Mesenchymal stem cell (in vitro differentiated cells and primary cell): ENCODE measurements around the gene TSPAN10.

Experiments
- DNase-seq: peaks from one replicate; pipeline ENCODE4 v3.0.0-alpha.2; 2013
- H2AFZ ChIP-seq: one replicate; pipeline ENCODE4 v1.6.1; 2013; ENCODE audit warnings: low read depth, mild to moderate bottlenecking, control low read depth, inconsistent platforms, low read length, moderate library complexity
- H2AK5ac ChIP-seq: 2 replicates; pipeline ENCODE4 v1.6.1; 2013; ENCODE audit warnings: low read length, moderate library complexity, mild to moderate bottlenecking, inconsistent platforms; ENCODE audit not compliant: severe bottlenecking
- H2BK120ac ChIP-seq: one replicate; pipeline ENCODE4 v1.6.1; 2013; ENCODE audit warnings: low read depth, mild to moderate bottlenecking, inconsistent platforms, low read length, moderate library complexity
- H2BK12ac ChIP-seq, 2 experiments: one replicate each; pipeline ENCODE4 v1.6.1; 2013; ENCODE audit warnings: inconsistent platforms in 2 of 2, low read length in 2 of 2, mild to moderate bottlenecking in 2 of 2, moderate library complexity in 2 of 2, control low read depth in 1 of 2
- H2BK15ac ChIP-seq: one replicate; pipeline ENCODE4 v1.6.1; 2013; ENCODE audit warnings: mild to moderate bottlenecking, low read depth, inconsistent platforms; ENCODE audit not compliant: poor library complexity, severe bottlenecking
- H2BK5ac ChIP-seq: 2 replicates; pipeline ENCODE4 v1.6.1; 2013; ENCODE audit warnings: low read depth, mild to moderate bottlenecking, low read length, control low read depth, inconsistent platforms; ENCODE audit not compliant: poor library complexity, severe bottlenecking
- H3K14ac ChIP-seq, 2 experiments: one replicate each; pipeline ENCODE4 v1.6.1; 2013; ENCODE audit warnings: inconsistent platforms in 2 of 2, low read length in 2 of 2, control low read depth in 1 of 2, mild to moderate bottlenecking in 1 of 2, moderate library complexity in 1 of 2
- H3K18ac ChIP-seq, 2 experiments: one replicate each; pipeline ENCODE4 v1.6.1; 2013; ENCODE audit warnings: inconsistent platforms in 2 of 2, low read length in 2 of 2, control low read depth in 1 of 2, low read depth in 1 of 2, mild to moderate bottlenecking in 1 of 2
- H3K23ac ChIP-seq, 2 experiments: one replicate each; pipeline ENCODE4 v1.6.1; 2013; ENCODE audit warnings: inconsistent platforms in 2 of 2, low read length in 2 of 2, mild to moderate bottlenecking in 2 of 2, moderate library complexity in 2 of 2, control low read depth in 1 of 2
- H3K27ac ChIP-seq: 2 replicates; pipeline ENCODE4 v1.5.1; 2013; ENCODE audit warnings: mild to moderate bottlenecking, moderate library complexity, low read length, control low read depth, inconsistent platforms; ENCODE audit not compliant: poor library complexity, severe bottlenecking
- H3K27me3 ChIP-seq, 2 experiments: 2 replicates each; pipeline versions ENCODE4 v1.6.1 to v1.7.0; 2013; ENCODE audit warnings: low read length in 2 of 2, mild to moderate bottlenecking in 2 of 2, moderate library complexity in 2 of 2, control low read depth in 1 of 2, inconsistent platforms in 1 of 2; ENCODE audit not compliant: control insufficient read depth in 1 of 2, insufficient read depth in 1 of 2
- H3K36me3 ChIP-seq, 2 experiments: 2 replicates each; pipeline versions ENCODE4 v1.6.1 to v1.7.0; 2013; ENCODE audit warnings: low read length in 2 of 2, control low read depth in 1 of 2, inconsistent platforms in 1 of 2, low read depth in 1 of 2, mild to moderate bottlenecking in 1 of 2; ENCODE audit not compliant: insufficient read depth in 2 of 2, control insufficient read depth in 1 of 2
- H3K4ac ChIP-seq, 2 experiments: one replicate each; pipeline ENCODE4 v1.6.1; 2013; ENCODE audit warnings: inconsistent platforms in 2 of 2, low read length in 2 of 2, mild to moderate bottlenecking in 2 of 2, moderate library complexity in 2 of 2, control low read depth in 1 of 2, low read depth in 1 of 2
- H3K4me1 ChIP-seq: 2 replicates; pipeline ENCODE4 v1.6.1; 2013; ENCODE audit warnings: low read depth, low read length, control low read depth; ENCODE audit not compliant: control insufficient read depth, insufficient read depth
- H3K4me2 ChIP-seq: 2 replicates; pipeline ENCODE4 v1.6.1; 2013; ENCODE audit warnings: low read length, mild to moderate bottlenecking, inconsistent platforms; ENCODE audit not compliant: poor library complexity, severe bottlenecking
- H3K4me3 ChIP-seq, 2 experiments: 2 replicates each; pipeline versions ENCODE4 v1.5.1 to v1.7.0; 2013; ENCODE audit warnings: low read length in 2 of 2, mild to moderate bottlenecking in 2 of 2, control low read depth in 1 of 2, low read depth in 1 of 2; ENCODE audit not compliant: insufficient read depth in 1 of 2
- H3K79me1 ChIP-seq: replicated peaks from 2 replicates; pipeline ENCODE4 v1.6.1; 2013; ENCODE audit warnings: mild to moderate bottlenecking, control low read depth, low read length, inconsistent platforms; ENCODE audit not compliant: poor library complexity, severe bottlenecking
- H3K9ac ChIP-seq: 2 replicates; pipeline ENCODE4 v1.7.0; 2013; ENCODE audit warnings: mild to moderate bottlenecking, low read length, moderate library complexity
- H3K9me3 ChIP-seq: 2 replicates; pipeline ENCODE4 v1.7.0; 2013; ENCODE audit warnings: mild to moderate bottlenecking, low read length; ENCODE audit not compliant: control insufficient read depth
- H4K8ac ChIP-seq: one replicate; pipeline ENCODE4 v1.6.1; 2013; ENCODE audit warnings: inconsistent platforms, mild to moderate bottlenecking, low read length, moderate library complexity
- H4K91ac ChIP-seq: one replicate; pipeline ENCODE4 v1.6.1; 2013; ENCODE audit warnings: mild to moderate bottlenecking, low read length, inconsistent platforms
- WGBS: methylation state at CpG from one replicate; pipeline ENCODE4 v1.1.7; 2013; ENCODE audit warnings: mixed read lengths; 5-methylcytosine and 5-hydroxymethylcytosine counted together

The TSPAN10 gene

DNA sequence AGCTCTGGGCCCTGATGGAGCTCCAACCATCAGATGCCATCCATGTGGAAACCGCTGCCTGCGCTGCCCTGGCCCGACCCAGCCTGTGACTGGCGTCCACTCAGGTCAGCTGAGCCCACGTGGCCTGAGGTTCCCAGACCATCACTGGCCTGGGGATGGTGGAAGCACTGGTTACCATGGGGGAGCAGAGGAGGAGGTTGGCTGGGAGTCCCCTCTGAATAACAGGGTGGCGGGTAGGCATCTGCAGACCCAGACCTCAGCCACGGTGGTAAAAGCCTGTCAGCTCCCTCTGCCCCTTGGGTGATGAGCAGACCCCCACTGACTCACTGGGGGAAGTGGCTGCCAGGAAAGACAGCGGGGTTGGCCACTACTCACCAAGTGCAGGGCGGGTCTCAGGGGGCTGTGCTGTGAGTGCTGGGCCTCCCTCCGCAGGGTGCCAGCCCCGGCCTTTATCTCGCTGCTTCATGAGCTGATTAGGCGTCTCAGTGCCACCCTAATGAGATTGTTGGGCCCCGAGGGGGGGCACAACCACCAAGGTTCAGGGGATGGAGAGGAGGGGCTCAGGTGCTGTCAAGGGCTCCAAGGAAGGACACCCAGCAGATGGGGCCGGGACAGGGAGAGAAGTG lies 19.2 kb downstream of the TSPAN10 start, which contains the start of gene PDE6G:
Gene PDE6G (minus strand): TSS at position 425 of the 626 bp plus-strand sequence. CDS start 3,237 bp downstream, outside the sequence.
- Histone ChIP-seq H3K27ac (no peak within 1 kb of the TSS), H3K9me3 (no peaks in the 10 kb centered on the region), H3K4me3 (no peak within 1 kb of the TSS), H3K4me1 (peaks cover 16% of the 10 kb centered on the region), H2BK15ac (no peak within 1 kb of the TSS), H3K4me2 (no peak within 1 kb of the TSS), H2BK120ac (no peak within 1 kb of the TSS), H3K4ac (no peak within 1 kb of the TSS), H3K79me1 (no peaks in the 10 kb centered on the region), H3K9ac (no peak within 1 kb of the TSS), H2AFZ (no peak within 1 kb of the TSS), H3K14ac (no peak within 1 kb of the TSS), H3K36me3 (no peaks in the 10 kb centered on the region), H4K91ac (no peak within 1 kb of the TSS), H4K8ac (no peak within 1 kb of the TSS), H3K27me3 (no peaks in the 10 kb centered on the region), H3K23ac (no peak within 1 kb of the TSS), H2BK12ac (no peak within 1 kb of the TSS), H2BK5ac (no peak within 1 kb of the TSS), H3K18ac (no peak within 1 kb of the TSS), H2AK5ac (no peak within 1 kb of the TSS)
- WGBS = 84% methylated on average over 15 of the region's 15 CpGs
- DNase-seq = no peak

DNA sequence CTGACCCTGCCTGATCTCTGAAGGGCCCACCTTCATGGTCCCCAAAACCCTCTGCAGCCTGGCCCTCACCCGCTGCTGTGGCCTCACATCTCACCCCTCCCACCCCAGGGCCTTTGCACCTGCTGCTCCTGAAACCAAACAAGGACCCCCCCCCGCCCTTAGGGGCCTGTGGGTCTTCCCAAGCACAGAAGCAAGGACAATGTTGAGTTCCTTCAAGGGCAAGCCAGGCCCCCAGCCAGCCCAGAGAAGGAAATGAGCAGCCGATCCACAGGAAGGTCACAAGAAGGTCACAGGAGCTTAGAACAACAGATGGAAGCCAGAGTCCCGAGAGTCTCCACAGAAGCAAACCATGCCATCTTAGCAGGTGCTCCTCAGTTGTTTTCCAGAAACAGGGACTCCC lies 19.8 kb downstream of the TSPAN10 start:
- H3K9me3 ChIP-seq = no peaks in the 10 kb centered on the region
- H3K9ac ChIP-seq = no peak overlapping the region
- H2BK12ac ChIP-seq = no peak overlapping the region
- no peak overlapping the region for H3K14ac ChIP-seq
- no peak overlapping the region for H2BK120ac ChIP-seq
- no peak overlapping the region for H2AFZ ChIP-seq
- no peak overlapping the region for H3K4me2 ChIP-seq
- no peak overlapping the region for H2BK5ac ChIP-seq
- WGBS = 68% methylated on average over 4 of the region's 4 CpGs
- H4K91ac ChIP-seq = no peak overlapping the region
- H4K8ac ChIP-seq = no peak overlapping the region
- H3K79me1 ChIP-seq = no peaks in the 10 kb centered on the region
- H3K18ac ChIP-seq = no peak overlapping the region
- H3K4ac ChIP-seq = no peak overlapping the region
- H3K23ac ChIP-seq = no peak overlapping the region
- no peak for DNase-seq
- H3K27ac ChIP-seq = no peak overlapping the region
- H3K4me3 ChIP-seq = no peak overlapping the region
- H2BK15ac ChIP-seq = no peak overlapping the region
- H3K36me3 ChIP-seq = no peaks in the 10 kb centered on the region
- peaks cover 10% of the 10 kb centered on the region for H3K4me1 ChIP-seq
- no peaks in the 10 kb centered on the region for H3K27me3 ChIP-seq
- no peak overlapping the region for H2AK5ac ChIP-seq

DNA sequence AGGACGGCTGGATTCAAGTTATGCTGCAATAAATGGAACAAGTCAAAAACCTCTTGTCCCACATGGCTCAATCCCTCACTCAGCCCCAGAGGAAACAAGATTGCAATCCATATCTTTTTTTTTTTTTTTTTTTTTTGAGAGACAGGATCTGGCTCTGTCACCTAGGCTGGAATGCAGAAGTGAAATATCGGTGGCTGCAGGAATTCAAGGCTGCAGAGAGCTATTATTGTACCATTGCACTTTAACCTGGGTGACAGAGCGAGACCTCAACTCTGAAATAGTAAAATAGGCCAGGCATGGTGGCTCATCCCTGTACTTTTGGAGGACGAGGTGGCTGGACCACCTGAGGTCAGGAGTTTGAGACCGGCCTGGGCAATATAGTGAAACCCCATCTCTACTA lies 22.0 kb downstream of the TSPAN10 start:
- Histone ChIP-seq H3K14ac (no peak overlapping the region), H2AK5ac (no peak overlapping the region), H4K8ac (no peak overlapping the region), H2BK120ac (no peak overlapping the region), H4K91ac (no peak overlapping the region), H2AFZ (no peak overlapping the region), H3K4me3 (no peak overlapping the region), H3K27ac (no peak overlapping the region), H3K27me3 (no peaks in the 10 kb centered on the region), H2BK12ac (no peak overlapping the region), H2BK5ac (no peak overlapping the region), H3K4me2 (no peak overlapping the region), H3K9me3 (no peaks in the 10 kb centered on the region), H3K4me1 (no peaks in the 10 kb centered on the region), H3K79me1 (no peaks in the 10 kb centered on the region), H3K9ac (no peak overlapping the region), H3K36me3 (peaks cover 0 to 2% of the 10 kb centered on the region in 2 experiments), H2BK15ac (no peak overlapping the region), H3K23ac (no peak overlapping the region), H3K4ac (no peak overlapping the region), H3K18ac (no peak overlapping the region)
- DNase-seq = no peak
- WGBS = 94% methylated on average over 5 of the region's 5 CpGs

DNA sequence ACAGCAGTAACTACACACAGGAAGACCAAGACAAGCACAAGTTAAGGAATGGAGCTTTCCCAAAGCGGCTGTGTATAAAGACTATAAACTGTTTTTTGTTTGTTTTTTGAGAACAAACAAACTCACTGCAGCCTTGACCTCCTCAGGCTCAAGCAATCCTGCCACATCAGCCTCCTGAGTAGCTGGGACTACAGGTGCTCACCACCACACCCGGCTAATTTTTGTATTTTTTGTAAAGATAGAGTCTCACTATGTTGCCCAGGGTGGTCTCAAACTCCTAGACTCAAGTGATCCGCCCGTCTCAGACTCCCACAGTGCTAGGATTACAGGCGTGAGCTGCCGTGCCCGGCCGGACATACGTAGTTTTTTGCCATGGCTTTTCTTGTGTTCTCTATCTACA lies 23.4 kb downstream of the TSPAN10 start:
- Histone ChIP-seq H3K4me1 (peaks cover 5% of the 10 kb centered on the region), H4K8ac (no peak overlapping the region), H3K9me3 (no peaks in the 10 kb centered on the region), H3K79me1 (peaks cover 10% of the 10 kb centered on the region), H3K27ac (no peak overlapping the region), H3K36me3 (peaks cover 12 to 14% of the 10 kb centered on the region in 2 experiments), H3K4me2 (no peak overlapping the region), H3K4me3 (no peak overlapping the region), H2BK12ac (no peak overlapping the region), H3K27me3 (no peaks in the 10 kb centered on the region), H3K23ac (no peak overlapping the region), H2BK5ac (no peak overlapping the region), H2BK15ac (no peak overlapping the region), H2AK5ac (no peak overlapping the region), H4K91ac (no peak overlapping the region), H3K4ac (no peak overlapping the region), H3K9ac (no peak overlapping the region), H2AFZ (no peak overlapping the region), H2BK120ac (no peak overlapping the region), H3K18ac (no peak overlapping the region), H3K14ac (no peak overlapping the region)
- WGBS = 94% methylated on average over 8 of the region's 9 CpGs
- no peak for DNase-seq
